Activated CD4-positive, CD25-positive, alpha-beta regulatory T cell treated with anti-CD3 and anti-CD28 coated beads, Interleukin-2, amount 50 U/mL, for 24 hours (primary cell): Measurements from ENCODE around the gene SLC35F3.
"Not testable (repeated sequence)": the region's sequence is repeated elsewhere in the genome, so short reads cannot be mapped to it uniquely, and the experiment has no call there.

Experiments used
- ATAC-seq, 2 donors: fragments of 150-1000 bp; cut with Tn5 transposase; one replicate each; pipeline ENCODE4 v1.10.0; 2021; ENCODE audit warnings: mild to moderate bottlenecking in 1 of 2, moderate library complexity in 1 of 2

The SLC35F3 gene

DNA sequence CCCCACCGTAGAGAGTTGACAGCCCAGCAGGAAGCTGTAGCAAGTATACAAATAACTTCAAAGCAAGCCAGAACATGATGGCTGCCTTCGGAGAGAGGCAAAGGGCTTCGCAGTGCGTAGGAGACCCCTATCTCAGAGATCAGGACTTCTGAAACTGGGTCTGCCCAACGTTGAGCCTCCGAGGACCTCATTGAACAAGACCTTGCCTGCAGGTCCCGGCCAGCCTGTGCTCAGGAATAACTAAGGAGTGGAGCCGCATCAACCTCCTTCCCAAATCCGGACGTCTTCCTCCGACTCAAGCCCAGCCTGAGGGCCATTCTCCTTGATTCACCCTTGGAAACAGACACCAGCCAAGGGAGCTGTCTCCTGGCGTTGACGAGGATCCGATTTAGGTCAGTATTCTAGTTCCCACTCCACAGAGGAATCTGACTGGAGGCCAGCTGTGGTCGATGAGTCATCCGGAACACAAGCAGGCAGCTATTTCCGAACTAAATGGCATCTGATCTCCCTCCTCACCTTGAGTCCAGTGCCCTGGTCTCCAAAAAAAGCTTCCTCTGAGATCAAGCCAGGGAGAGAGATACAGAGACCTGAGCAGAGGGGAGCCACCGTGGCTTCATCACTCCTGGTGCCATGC lies 302.3 kb downstream of the SLC35F3 start:
- no peak for ATAC-seq

GRCh38 chr1:234208351-234208750 lies 303.9 kb downstream of the SLC35F3 start:
- ATAC-seq: no peak

- ATAC-seq: no peak
Measured at GRCh38 chr1:234208791-234209190, 304.3 kb downstream of the SLC35F3 start.

- not testable (repeated sequence) for ATAC-seq
Measured at GRCh38 chr1:234210429-234210828, 306.0 kb downstream of the SLC35F3 start.

- ATAC-seq: not testable (repeated sequence)
Measured at GRCh38 chr1:234211855-234212254, 307.4 kb downstream of the SLC35F3 start.

DNA sequence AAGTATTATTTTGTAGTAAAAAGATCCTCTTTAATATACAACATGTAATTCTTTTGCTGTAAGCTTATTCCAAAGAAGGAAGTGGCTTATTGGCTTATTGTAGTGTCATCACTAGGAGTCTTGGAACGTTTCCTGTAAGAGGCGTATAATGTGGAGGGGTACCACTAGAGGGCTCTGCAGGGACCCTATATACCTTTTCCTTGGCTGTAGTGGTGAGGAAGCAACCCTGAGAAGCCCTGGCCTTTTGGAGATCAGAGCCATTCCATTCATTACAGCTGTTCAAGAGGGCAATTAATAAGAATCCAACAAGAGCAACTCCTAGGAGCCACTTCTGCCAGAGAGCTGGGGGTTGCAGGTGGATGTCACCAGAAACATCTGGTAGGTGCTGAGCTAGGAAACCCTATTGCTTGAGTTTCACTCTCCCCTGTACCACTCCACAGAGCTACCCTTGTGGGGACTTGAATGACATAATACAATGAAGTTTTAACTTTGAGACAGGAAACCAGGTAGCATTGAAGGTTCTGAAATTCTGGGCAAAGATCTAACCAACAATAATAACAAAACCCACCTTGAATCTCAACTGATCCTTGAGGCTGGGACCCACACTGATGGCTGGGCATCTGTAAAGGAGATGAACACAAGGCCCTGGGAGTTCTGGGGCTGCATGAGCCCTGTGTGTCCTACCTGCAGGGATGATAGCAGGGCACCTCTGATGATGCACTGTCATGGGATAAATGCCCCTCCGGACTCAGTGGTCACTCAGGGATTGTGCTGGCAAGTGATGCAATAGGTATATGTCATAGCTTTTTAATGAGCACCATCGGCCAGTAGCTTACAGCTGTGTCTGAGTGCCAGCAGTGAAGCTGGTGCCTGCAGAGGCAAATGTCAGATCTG lies 308.5 kb downstream of the SLC35F3 start:
- ATAC-seq: peak; percentile 53 to 68

DNA sequence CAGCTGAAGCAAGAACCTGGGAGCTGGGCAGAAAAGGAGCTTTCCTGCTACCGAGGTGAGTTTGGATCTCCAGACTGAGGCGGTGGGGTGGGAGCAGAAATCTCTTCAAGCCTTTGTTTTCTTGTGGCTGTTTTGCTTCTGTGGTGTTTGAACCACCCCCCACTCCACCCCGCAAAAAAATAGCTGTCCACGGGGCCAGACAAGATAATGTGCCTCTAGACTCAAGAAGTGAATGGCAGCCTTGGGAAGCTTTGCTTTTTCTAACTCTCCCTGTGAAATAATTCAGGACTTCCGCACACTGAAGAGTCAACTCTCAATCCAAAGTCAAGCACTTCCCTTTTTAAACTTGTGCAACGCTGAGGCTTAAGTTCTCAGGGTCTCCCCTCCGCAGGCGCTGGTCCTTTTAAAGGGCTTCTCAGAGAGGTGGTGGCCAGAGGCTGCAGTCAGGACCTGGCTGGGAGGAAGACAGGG lies 309.2 kb downstream of the SLC35F3 start:
- no peak for ATAC-seq

DNA sequence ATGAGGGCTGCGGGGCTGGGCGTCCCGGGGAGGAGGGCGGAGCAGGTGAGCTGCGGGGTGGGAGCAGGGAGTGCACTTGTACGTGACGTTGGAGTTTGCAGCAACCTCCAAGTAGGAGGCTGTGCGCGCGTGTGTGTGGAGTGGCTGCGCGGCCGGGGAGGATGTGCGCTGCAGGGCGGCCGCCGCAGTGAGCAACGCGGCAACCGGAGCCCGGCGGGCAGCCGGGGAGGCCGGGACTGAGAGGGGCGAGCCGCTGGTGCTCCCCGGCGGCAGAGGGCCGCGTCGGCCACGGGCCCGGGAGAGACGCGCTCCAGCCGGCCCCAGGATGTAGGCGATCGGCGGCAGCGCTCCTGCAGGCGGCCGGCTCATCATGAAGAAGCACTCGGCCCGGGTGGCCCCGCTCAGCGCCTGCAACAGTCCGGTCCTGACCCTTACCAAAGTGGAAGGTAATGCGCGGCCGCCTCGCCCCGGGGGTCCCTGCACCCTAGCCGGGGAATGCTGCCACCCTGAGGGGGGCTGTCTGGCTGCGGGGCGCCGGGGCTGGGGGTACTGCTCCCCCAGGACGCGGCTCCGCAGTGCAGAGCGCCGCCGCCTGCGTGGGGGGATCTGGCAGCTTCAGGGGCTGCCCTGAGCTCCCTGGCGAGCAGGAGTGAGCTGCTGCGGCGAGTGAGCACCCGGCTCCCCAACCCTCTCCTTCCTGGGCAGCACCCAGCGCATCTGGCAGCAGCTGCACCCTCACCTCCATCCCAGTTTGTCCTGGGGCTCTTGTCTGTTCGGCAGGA lies 309.8 kb downstream of the SLC35F3 start:
- ATAC-seq: peak; percentile 64 to 67

DNA sequence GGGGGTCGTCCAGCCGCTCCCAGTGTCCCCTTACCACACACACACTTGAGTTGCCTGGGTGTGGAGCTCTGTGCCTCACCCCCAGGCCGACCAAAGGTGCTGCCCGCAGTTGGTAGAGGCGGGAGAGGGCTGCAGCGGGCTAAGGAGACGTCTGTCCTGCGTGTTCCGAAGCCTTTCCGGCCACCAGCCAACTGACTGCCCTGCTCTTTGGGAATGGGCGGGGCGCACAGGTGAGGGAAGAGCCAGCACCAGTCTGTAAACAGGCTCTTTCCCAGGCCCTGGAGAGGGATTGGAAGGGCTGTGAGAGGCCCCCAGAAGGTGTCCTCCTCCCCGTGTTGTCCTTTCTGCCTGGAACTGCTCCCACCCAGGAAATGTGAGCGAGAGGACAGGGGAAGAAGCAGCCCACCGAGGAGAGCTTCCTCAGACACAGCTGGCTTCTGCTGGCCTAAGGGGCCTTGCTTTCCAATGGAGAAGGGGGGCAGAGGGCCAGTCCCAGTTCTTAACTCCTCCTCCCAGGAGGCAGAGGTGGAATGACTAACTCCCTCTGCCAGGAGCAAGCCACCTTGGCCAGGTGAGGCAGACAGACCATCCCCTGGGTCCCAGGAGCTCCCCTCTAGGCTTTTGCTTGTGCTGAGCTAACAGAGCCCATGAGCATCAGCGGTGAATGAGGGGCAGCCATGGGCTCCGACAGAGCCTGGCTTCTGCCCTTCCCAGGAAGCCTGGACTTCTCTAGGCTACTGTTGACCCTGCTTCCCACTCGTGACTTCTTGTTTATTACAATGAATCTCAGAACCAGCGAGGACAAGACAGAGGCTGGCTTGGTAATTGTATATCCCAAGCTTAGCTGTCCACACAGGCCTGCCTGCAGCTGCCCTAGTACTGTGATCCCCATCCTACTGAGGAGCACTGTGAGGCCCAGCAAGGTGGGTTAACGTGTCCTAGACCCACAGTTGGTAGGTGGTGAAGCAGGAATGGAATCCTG lies 310.7 kb downstream of the SLC35F3 start:
- ATAC-seq: no peak

GRCh38 chr1:234216116-234216703 lies 311.7 kb downstream of the SLC35F3 start:
- ATAC-seq: no peak

DNA sequence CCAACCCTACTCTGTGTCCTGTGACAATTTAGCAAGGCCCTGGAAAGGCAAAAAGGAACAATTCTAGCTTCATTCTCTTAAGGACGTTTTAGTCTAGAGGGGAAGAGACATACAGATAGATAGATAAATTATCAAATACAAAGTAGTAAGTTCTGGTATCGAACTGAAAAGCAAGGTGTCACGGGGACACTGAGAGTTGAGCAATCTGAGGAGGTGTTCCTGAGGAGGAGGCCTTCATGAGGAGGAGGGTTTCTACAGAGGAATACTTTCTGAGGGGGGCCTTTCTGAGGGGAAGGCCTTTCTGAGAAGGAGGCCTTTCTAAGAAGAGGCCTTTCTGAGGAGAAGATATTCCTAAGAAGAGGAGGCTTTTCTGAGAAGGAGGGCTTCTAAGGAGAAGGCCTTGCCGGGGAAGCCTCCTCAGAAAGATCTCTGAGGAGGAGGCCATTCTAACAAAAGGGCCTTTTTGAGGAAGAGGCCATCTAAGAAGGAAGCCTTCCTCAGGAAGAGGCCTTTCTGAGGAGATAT lies 312.9 kb downstream of the SLC35F3 start:
- ATAC-seq: no peak

- no peak for ATAC-seq
Measured at GRCh38 chr1:234218078-234218477, 313.6 kb downstream of the SLC35F3 start.

DNA sequence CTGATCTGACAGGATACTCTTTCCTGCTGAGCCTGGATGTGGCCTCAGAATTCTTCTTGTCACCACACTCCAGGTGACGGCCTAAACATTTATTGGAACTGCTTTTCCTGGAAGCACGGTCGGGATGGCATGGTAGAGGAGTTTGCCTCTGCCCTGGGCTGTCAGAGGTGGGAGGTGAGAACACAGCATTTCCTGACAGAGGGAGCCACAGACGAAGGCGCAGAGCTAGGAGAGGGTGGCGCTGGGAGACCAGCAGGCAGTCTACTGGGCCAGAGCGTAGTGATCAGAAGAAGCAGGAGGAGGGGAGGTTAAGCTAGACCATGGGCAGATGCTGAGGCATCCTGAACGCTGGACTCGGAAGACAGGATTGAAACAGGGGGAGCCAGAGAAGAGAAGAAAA lies 315.2 kb downstream of the SLC35F3 start:
- no peak for ATAC-seq

- no peak for ATAC-seq
Measured at GRCh38 chr1:234221601-234222000, 317.1 kb downstream of the SLC35F3 start.

DNA sequence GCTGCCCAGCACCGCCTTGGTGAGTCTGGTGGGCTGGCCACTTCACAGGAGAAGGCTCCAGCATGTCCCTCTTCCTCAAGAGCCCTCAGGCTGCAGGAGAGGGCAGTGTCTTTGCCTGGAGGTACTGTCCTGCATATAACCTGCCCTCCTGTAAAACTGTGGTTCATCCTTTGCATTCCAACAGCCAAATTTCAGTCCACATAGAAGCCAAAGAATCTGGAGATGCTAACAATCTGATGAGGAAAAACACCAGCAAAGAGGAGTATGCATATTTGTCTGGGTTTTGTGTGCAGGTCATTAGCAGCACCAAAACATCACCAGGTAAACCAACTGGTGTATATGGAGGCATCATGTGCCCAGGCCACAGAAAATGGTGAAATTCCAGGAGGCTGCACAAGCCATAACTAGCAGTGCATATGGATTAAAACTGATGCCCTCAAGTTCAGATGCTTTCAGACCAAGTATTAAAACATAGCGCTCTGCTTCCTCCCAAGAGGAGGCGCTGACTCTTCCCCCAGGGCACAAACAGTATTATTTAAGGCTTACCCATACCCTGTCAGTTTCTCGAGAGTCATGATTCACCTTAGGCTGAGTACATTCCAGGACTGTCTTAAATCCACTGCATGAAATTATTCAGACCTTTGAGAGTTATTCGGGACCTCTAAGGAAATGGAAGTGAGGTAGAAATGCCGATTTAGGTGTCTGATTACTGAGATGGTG lies 318.2 kb downstream of the SLC35F3 start:
- no peak for ATAC-seq

GRCh38 chr1:234226113-234226818 lies 321.8 kb downstream of the SLC35F3 start:
- ATAC-seq: no peak

GRCh38 chr1:234226819-234227165 lies 322.3 kb downstream of the SLC35F3 start:
- no peak for ATAC-seq

DNA sequence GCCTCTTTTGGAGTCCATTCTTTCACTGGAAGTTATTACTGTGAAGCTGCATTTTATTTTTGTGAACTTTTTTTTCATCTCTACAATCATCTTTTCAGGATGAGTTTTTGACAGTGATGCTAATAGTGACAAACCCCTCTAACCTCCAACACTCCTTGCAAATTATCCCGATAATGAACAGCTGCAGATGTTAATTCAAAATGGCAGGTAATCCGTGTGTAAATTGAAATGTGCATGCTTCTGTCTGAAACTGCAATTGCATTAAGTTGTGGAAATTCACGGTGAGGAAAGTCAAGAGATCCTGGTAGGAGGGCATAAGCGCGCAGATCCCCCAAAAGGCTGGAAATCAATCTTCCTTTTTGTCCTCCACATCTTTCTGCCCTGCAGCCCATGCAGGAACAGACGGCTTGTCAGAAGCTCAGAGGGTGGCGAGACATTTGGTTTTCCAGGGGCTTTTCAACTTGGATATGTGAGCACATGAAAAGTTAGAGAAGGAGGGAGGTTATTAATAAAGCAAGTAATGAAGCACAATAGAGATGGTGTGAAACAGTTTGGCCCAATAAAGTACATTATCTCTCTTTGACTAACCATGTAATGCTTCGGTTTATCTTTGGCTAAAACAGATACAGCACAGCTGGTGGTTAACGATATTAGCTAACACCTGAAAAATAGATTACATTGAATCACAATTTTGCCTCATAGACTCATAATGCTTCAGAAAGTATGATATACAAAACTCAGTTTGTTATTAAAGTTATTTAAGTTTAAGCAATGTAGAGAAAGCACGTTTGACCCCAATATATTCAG lies 325.3 kb downstream of the SLC35F3 start:
- no peak for ATAC-seq

- ATAC-seq: no peak
Measured at GRCh38 chr1:234230414-234230862, 326.0 kb downstream of the SLC35F3 start.
